ENCODE results near the gene CXCL5. TPM values are rescaled to one million over a fixed set of nuclear protein-coding genes. Genes with fewer than 3 reads are reported as not detected.

The CXCL5 gene
- total RNA-seq, 1 donor: 0.36 TPM

- TF ChIP-seq CTCF (IDR thresholded peaks at IDR 0.05; ENCODE audit: insufficient read depth, low read length): no peak
- H3K4me3 ChIP-seq (ENCODE audit: low read depth, low read length): no peak overlapping the region
These were observed 19.6 kb downstream of the CXCL5 start for GRCh38 chr4:73978886-73979285.

GRCh38 chr4:73976716-73977115, 21.8 kb downstream of the CXCL5 start:
- H3K4me3 ChIP-seq (ENCODE audit: low read depth, low read length): no peak overlapping the region
- peak; percentile 79 for DNase-seq (ENCODE audit: low read depth)
- no peak for TF ChIP-seq CTCF (IDR thresholded peaks at IDR 0.05; ENCODE audit: insufficient read depth, low read length)

More at GRCh38 chr4:73978886-73979285, 19.6 kb downstream of the CXCL5 start:
- peak; percentile 87 for DNase-seq (ENCODE audit: low read depth)

GRCh38 chr4:73976217-73976616, 22.3 kb downstream of the CXCL5 start:
- no peak overlapping the region for H3K4me3 ChIP-seq (ENCODE audit: low read depth, low read length)
- no peak for TF ChIP-seq CTCF (IDR thresholded peaks at IDR 0.05; ENCODE audit: insufficient read depth, low read length)
- no peak for DNase-seq (ENCODE audit: low read depth)

GRCh38 chr4:73974352-73974751, 24.1 kb downstream of the CXCL5 start:
- H3K4me3 ChIP-seq (ENCODE audit: low read depth, low read length): no peak overlapping the region
- DNase-seq (ENCODE audit: low read depth): no peak
- TF ChIP-seq CTCF (IDR thresholded peaks at IDR 0.05; ENCODE audit: insufficient read depth, low read length): no peak

GRCh38 chr4:73970945-73971344, 27.5 kb downstream of the CXCL5 start:
- TF ChIP-seq CTCF (IDR thresholded peaks at IDR 0.05; ENCODE audit: insufficient read depth, low read length): no peak

GRCh38 chr4:73970011-73970410, 28.5 kb downstream of the CXCL5 start:
- no peak for DNase-seq (ENCODE audit: low read depth)
- no peak for TF ChIP-seq CTCF (IDR thresholded peaks at IDR 0.05; ENCODE audit: insufficient read depth, low read length)
- H3K4me3 ChIP-seq (ENCODE audit: low read depth, low read length): no peak overlapping the region

More at GRCh38 chr4:73970945-73971344, 27.5 kb downstream of the CXCL5 start:
- H3K4me3 ChIP-seq (ENCODE audit: low read depth, low read length): no peak overlapping the region
- no peak for DNase-seq (ENCODE audit: low read depth)

- DNase-seq (ENCODE audit: low read depth): no peak
- no peak for TF ChIP-seq CTCF (IDR thresholded peaks at IDR 0.05; ENCODE audit: insufficient read depth, low read length)
- no peak overlapping the region for H3K4me3 ChIP-seq (ENCODE audit: low read depth, low read length)
These were observed 30.6 kb downstream of the CXCL5 start for GRCh38 chr4:73967866-73968265.
